ENCODE measurements around the gene MAPK9.

DNA sequence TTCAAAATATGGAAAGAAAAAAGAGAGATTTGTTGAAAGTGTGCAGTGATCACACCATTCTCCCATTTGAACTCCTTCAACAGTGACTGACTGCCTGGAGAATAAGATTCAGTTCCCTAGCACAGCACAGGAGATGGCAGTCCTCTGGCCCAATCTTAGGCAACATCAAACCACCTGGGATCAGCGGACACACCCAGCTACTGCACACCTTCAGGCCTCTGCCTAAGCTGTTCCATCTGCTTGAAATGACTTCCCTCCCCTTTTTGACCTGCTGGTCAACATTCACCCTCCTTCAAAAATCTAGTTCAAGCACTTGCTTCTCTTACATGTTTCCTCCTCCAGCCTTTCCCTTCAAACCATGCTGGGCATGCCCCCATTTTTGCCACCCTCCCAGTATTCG, 4.5 kb downstream of the MAPK9 start:
- TF ChIP-seq TAF1 (IDR thresholded peaks at IDR 0.05; ENCODE audit: borderline replicate concordance, insufficient read depth, low read length): no peak
- TF ChIP-seq POLR2AphosphoS5 (IDR thresholded peaks at IDR 0.05; ENCODE audit: low read depth, low read length): no peak

Measured in PFSK-1 (cell line).